ENCODE results near the gene FBXW12.

GRCh38 chr3:48409291-48410201 lies 37.5 kb downstream of the FBXW12 start:
- TF ChIP-seq TAF1 (IDR thresholded peaks at IDR 0.05; ENCODE audit: borderline replicate concordance, insufficient read depth, low read length) = no peak
- no peak for TF ChIP-seq SIN3A (IDR thresholded peaks at IDR 0.05; ENCODE audit: borderline replicate concordance, insufficient read depth, low read length)
- no peak for TF ChIP-seq POLR2AphosphoS5 (IDR thresholded peaks at IDR 0.05; ENCODE audit: low read depth, low read length)
- no peak for TF ChIP-seq REST (IDR thresholded peaks at IDR 0.05; ENCODE audit: insufficient read depth in 1 of 2, low read depth in 2 of 2, low read length in 2 of 2)
